ENCODE measurements around the gene SGSM2. TPM values are rescaled to one million over a fixed set of nuclear protein-coding genes. Genes with fewer than 3 reads are reported as not detected.

The SGSM2 gene
- total and polyA plus RNA-seq, 2 of the 13 experiments (the other 11 are each of a cell fraction or from before 2014, with no cell fraction given), result 30.4 to 51.3 TPM

DNA sequence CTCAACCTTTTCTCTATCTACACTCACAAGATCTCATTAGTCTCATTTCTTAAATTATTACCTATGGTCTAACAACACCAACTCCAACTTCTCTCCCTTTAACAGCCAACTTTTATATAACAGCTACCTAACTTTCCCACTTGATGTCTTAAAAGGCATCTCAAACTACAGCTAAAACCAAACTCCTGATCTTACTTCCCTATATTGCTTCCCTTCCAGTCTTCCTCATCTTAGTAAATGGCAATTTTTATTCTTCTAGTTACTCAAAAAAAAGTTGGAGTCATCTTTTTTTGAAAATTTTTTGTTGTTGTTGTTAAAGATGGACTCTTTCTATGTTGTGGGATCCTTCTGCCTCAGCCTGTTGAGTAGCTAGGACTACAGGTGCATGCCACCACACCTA lies 18.2 kb upstream of the SGSM2 start:
- no peaks in the 10 kb centered on the region for H3K4me1 ChIP-seq (ENCODE audit: insufficient read depth, low read length)
- no peaks in the 10 kb centered on the region for H3K9me3 ChIP-seq (ENCODE audit: low read length)
- POLR2A ChIA-PET, result no interaction called here
- H3K4me2 ChIP-seq (ENCODE audit: low read depth, low read length), result no peak overlapping the region
- intact Hi-C loops (cut with micrococcal nuclease; ENCODE audit: unreplicated experiment) (no loop called here), in situ Hi-C loops (cut with HindIII; ENCODE audit: extremely low pct_ligation_motif_present, low pct_unique_long_range_greater_than_20kb) (no loop called here)
- no TSS peak for BruUV-seq (replicated peaks)
- FAIRE-seq, result no peak
- no peak overlapping the region for H3K27ac ChIP-seq (ENCODE audit: extremely low read length, insufficient read depth, low read length)
- no peak overlapping the region for H3K9ac ChIP-seq (ENCODE audit: insufficient read depth, low read depth, low read length)
- H3K27me3 ChIP-seq (ENCODE audit: control insufficient read depth in 1 of 2, insufficient read depth in 2 of 2, low read length in 2 of 2), result no peaks in the 10 kb centered on the region
- H2AFZ ChIP-seq (ENCODE audit: low read length), result no peak overlapping the region
- ATAC-seq, result no peak
- no peak for DNase-seq (ENCODE audit: low spot score)
- no peak overlapping the region for H3K4me3 ChIP-seq (replicated peaks in 1 of 3; ENCODE audit: insufficient read depth in 1 of 3, low read depth in 2 of 3, low read length in 3 of 3)
- no peaks in the 10 kb centered on the region for H3K79me2 ChIP-seq (ENCODE audit: insufficient read depth, low read length)
- H4K20me1 ChIP-seq (ENCODE audit: insufficient read depth, low read length), result no peaks in the 10 kb centered on the region
- TF ChIP-seq ZNF383 (CRISPR knock-in tag; IDR thresholded peaks at IDR 0.05; ENCODE audit: borderline replicate concordance), result no peak
- CTCF ChIA-PET (ENCODE audit: low intra/inter-chr PET ratio, low total read pairs), result no interaction called here
- H3K36me3 ChIP-seq (replicated peaks in 1 of 2; ENCODE audit: control insufficient read depth in 1 of 2, insufficient read depth in 2 of 2, low read length in 2 of 2), result peaks cover 3 to 13% of the 10 kb centered on the region in 2 experiments

DNA sequence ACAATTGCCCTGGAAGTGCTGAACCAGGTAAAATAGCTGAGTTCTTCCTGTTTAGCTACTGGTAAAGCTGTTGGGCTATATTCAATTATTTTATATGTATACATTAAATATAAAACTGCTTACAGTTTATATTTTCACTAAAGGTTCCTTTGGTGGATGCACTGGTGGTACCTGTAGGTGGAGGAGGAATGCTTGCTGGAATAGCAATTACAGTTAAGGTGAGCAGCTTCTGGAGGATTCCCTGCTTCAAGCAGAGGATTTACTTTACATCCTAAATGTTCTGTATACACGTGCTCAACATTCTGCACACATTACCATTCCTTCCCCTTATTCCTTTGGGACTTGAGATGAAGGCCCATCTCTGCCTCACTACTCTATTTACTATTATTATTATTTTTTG lies 15.9 kb upstream of the SGSM2 start:
- ATAC-seq, result no peak
- Histone ChIP-seq H4K20me1 (ENCODE audit: insufficient read depth, low read length) (no peaks in the 10 kb centered on the region), H3K9me3 (ENCODE audit: low read length) (no peaks in the 10 kb centered on the region), H3K9ac (ENCODE audit: insufficient read depth, low read depth, low read length) (no peak overlapping the region), H3K27me3 (ENCODE audit: control insufficient read depth in 1 of 2, insufficient read depth in 2 of 2, low read length in 2 of 2) (no peaks in the 10 kb centered on the region), H2AFZ (ENCODE audit: low read length) (no peak overlapping the region), H3K4me1 (ENCODE audit: insufficient read depth, low read length) (no peaks in the 10 kb centered on the region), H3K27ac (ENCODE audit: extremely low read length, insufficient read depth, low read length) (no peak overlapping the region), H3K79me2 (ENCODE audit: insufficient read depth, low read length) (peaks cover 3% of the 10 kb centered on the region), H3K36me3 (replicated peaks in 1 of 2; ENCODE audit: control insufficient read depth in 1 of 2, insufficient read depth in 2 of 2, low read length in 2 of 2) (peaks cover 11 to 36% of the 10 kb centered on the region in 2 experiments), H3K4me3 (replicated peaks in 1 of 3; ENCODE audit: insufficient read depth in 1 of 3, low read depth in 2 of 3, low read length in 3 of 3) (no peak overlapping the region), H3K4me2 (ENCODE audit: low read depth, low read length) (no peak overlapping the region)
- no peak for TF ChIP-seq HOXA5 (CRISPR knock-in tag; IDR thresholded peaks at IDR 0.05)
- TF ChIP-seq POLR2G (IDR thresholded peaks at IDR 0.05; ENCODE audit: low read depth, low read length), result peak; percentile 37; the same call in 1 of the 2 replicates
- 0 out of 2 replicates have a peak, but pooled peaks have one; percentile 20 for TF ChIP-seq RBFOX2 (IDR thresholded peaks at IDR 0.05; ENCODE audit: low read depth, low read length)
- peak; percentile 5 for TF ChIP-seq AGO2 (optimal IDR thresholded peaks at IDR 0.05; ENCODE audit: low read depth, low read length)
- no peak for TF ChIP-seq DNMT3B (CRISPR knock-in tag; conservative IDR thresholded peaks at IDR 0.05)
- CTCF ChIA-PET (ENCODE audit: low intra/inter-chr PET ratio, low total read pairs), result no interaction called here
- no TSS peak for BruUV-seq (replicated peaks)
- in situ Hi-C loops (cut with HindIII; ENCODE audit: extremely low pct_ligation_motif_present, low pct_unique_long_range_greater_than_20kb), result no loop called here
- POLR2A ChIA-PET, result interaction anchor here (1.1 kb wide), 1 partner anchor 15 kb away, joined by 3 read pairs; the partner anchor contains the start of gene TSR1
- intact Hi-C loops (cut with micrococcal nuclease; ENCODE audit: unreplicated experiment), result no loop called here
- WGBS (ENCODE audit: low lambda C conversion rate), result 90% methylated on average over 1 of the region's 1 CpG
- FAIRE-seq, result no peak
- DNase-seq (ENCODE audit: low spot score), result no peak

Measured in HepG2 (cell line).